Neural progenitor cell (in vitro differentiated cells): ENCODE results near the gene TIMM8A. TPM values are rescaled to one million over a fixed set of nuclear protein-coding genes. Genes with fewer than 3 reads are reported as not detected.
"Not testable (repeated sequence)": the region's sequence is repeated elsewhere in the genome, so short reads cannot be mapped to it uniquely, and the experiment has no call there.

Experiments
- DNase-seq: peaks from one replicate; pipeline ENCODE4 v3.0.0-alpha.2; 2016; ENCODE audit warnings: low spot score
- H2AFZ ChIP-seq: fragments of 200-600 bp; sonication (generic); replicated peaks from 2 replicates; pipeline ENCODE4 v1.6.1; 2016; ENCODE audit warnings: antibody characterized with exemption
- H3F3A ChIP-seq: fragments of 200-600 bp; sonication (generic); 2 replicates; pipeline ENCODE4 v1.6.1; 2016; ENCODE audit warnings: antibody characterized with exemption, low read depth
- H3K27ac ChIP-seq: fragments of 200-600 bp; sonication (generic); 2 replicates; pipeline ENCODE4 v1.5.1; 2016; ENCODE audit warnings: mild to moderate bottlenecking
- H3K27me3 ChIP-seq: fragments of 200-600 bp; sonication (generic); 2 replicates; pipeline ENCODE4 v1.6.1; 2016; ENCODE audit warnings: mild to moderate bottlenecking, moderate library complexity
- H3K36me3 ChIP-seq: fragments of 200-600 bp; sonication (generic); 2 replicates; pipeline ENCODE4 v1.5.1; 2016
- H3K4me1 ChIP-seq: fragments of 200-600 bp; sonication (generic); 2 replicates; pipeline ENCODE4 v1.6.1; 2016; ENCODE audit warnings: mixed run types
- H3K4me2 ChIP-seq: fragments of 200-600 bp; sonication (generic); 2 replicates; pipeline ENCODE4 v1.6.1; 2016
- H3K4me3 ChIP-seq: fragments of 200-600 bp; sonication (generic); 2 replicates; pipeline ENCODE4 v1.5.1; 2016
- H3K79me2 ChIP-seq: fragments of 200-600 bp; sonication (generic); 2 replicates; pipeline ENCODE4 v1.6.1; 2016; ENCODE audit warnings: low read depth
- H3K9ac ChIP-seq: fragments of 200-600 bp; sonication (generic); 2 replicates; pipeline ENCODE4 v1.6.1; 2016
- H3K9me3 ChIP-seq: fragments of 200-600 bp; sonication (generic); 2 replicates; pipeline ENCODE4 v1.5.1; 2016; ENCODE audit warnings: low read depth
- H4K20me1 ChIP-seq: fragments of 200-600 bp; sonication (generic); 2 replicates; pipeline ENCODE4 v1.6.1; 2016; ENCODE audit warnings: low read depth
- H3K27ac Mint-ChIP-seq: 3 replicates; pipeline ENCODE4 v1.8.0; 2021; ENCODE audit warnings: mixed read lengths
- H3K27me3 Mint-ChIP-seq: 2 replicates; pipeline ENCODE4 v1.8.0; 2022; ENCODE audit warnings: low read depth, mild to moderate bottlenecking, inconsistent platforms, moderate library complexity, mixed read lengths; ENCODE audit not compliant: insufficient read depth
- H3K36me3 Mint-ChIP-seq: 3 replicates; pipeline ENCODE4 v1.8.0; 2021; ENCODE audit warnings: mixed read lengths
- H3K4me1 Mint-ChIP-seq: 3 replicates; pipeline ENCODE4 v1.8.0; 2021; ENCODE audit warnings: mixed read lengths
- H3K4me3 Mint-ChIP-seq: 3 replicates; pipeline ENCODE4 v1.8.0; 2021; ENCODE audit warnings: mild to moderate bottlenecking, moderate library complexity, mixed read lengths
- H3K9me3 Mint-ChIP-seq: 3 replicates; pipeline ENCODE4 v1.8.0; 2020; ENCODE audit warnings: mixed read lengths
- CTCF ChIP-seq: fragments of 200-600 bp; sonication (generic); IDR thresholded peaks from 2 replicates; pipeline ENCODE4 v1.5.1; 2017; ENCODE audit warnings: antibody characterized with exemption, mild to moderate bottlenecking
- EZH2 ChIP-seq: fragments of 200-600 bp; sonication (generic); IDR thresholded peaks from 2 replicates; pipeline ENCODE4 v1.6.1; 2017; ENCODE audit warnings: antibody characterized with exemption, mild to moderate bottlenecking, moderate library complexity
- EZH2phosphoT487 ChIP-seq: fragments of 200-600 bp; sonication (generic); IDR thresholded peaks from 2 replicates; pipeline ENCODE4 v1.6.1; 2017; ENCODE audit warnings: antibody characterized with exemption
- total RNA-seq: library from RNA; depleted of rRNA; stranded (reverse); fragments of >200 nt; gene quantifications from 2 replicates; pipeline ENCODE4 v1.2.3, GENCODE V29; 2015; ENCODE audit warnings: low replicate concordance

Gene TIMM8A
- total RNA-seq, 1 donor from 2014 or later: 9.5 TPM

GRCh38 chrX:101347859-101348451, 587 bp downstream of the TIMM8A start:
- H3K9me3 ChIP-seq: no peaks in the 10 kb centered on the region
- peaks cover 17% of the 10 kb centered on the region for H3K4me1 Mint-ChIP-seq

DNA sequence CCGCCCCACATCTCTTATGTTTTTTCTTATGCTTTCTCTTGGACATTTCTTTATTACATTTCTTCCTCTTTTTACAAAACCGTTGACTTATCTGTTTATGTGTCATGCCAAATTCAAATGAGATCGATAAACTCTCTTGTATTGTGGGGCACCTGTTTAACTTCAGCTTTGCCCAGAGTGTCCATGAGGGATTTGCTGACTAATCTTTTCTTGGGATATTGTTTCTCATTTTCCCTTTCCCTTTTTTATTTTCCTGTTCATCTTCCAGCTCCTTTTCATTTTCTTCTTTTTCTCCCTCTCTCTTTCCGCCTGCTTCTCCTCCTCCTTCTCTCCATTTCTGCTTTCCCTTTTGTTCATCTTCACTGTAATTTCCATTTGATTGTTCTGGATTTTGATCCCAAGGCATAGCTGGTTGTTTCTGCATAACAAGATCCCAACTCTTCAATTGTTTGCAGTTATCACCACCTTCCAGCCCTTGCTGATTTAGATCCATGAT, 10.7 kb downstream of the TIMM8A start:
- no peak overlapping the region for H3K9ac ChIP-seq
- Mint-ChIP-seq H3K9me3 (peaks cover 5% of the 10 kb centered on the region), H3K4me1 (no peaks in the 10 kb centered on the region), H3K4me3 (no peak overlapping the region), H3K36me3 (no peaks in the 10 kb centered on the region), H3K27ac (no peak overlapping the region), H3K27me3 (no peaks in the 10 kb centered on the region)
- no peak overlapping the region for H3K27ac ChIP-seq
- DNase-seq: no peak
- H3F3A ChIP-seq: peaks cover 5% of the 10 kb centered on the region
- H3K36me3 ChIP-seq: no peaks in the 10 kb centered on the region
- H3K79me2 ChIP-seq: no peaks in the 10 kb centered on the region
- no peaks in the 10 kb centered on the region for H3K27me3 ChIP-seq
- no peak overlapping the region for H3K4me2 ChIP-seq
- no peaks in the 10 kb centered on the region for H3K4me1 ChIP-seq
- H4K20me1 ChIP-seq: no peaks in the 10 kb centered on the region
- H3K4me3 ChIP-seq: no peak overlapping the region
- peaks cover 9% of the 10 kb centered on the region for H3K9me3 ChIP-seq
- no peak for TF ChIP-seq EZH2phosphoT487
- no peak for TF ChIP-seq CTCF
- TF ChIP-seq EZH2: no peak
- no peak overlapping the region for H2AFZ ChIP-seq

More at GRCh38 chrX:101347859-101348451, 587 bp downstream of the TIMM8A start:
- H3K9me3 Mint-ChIP-seq: no peaks in the 10 kb centered on the region
- peak overlapping the region; percentile 92 for H2AFZ ChIP-seq
- peaks cover 9% of the 10 kb centered on the region for H3K4me1 ChIP-seq
- peak overlapping the region; percentile 90 for H3K4me3 Mint-ChIP-seq
- TF ChIP-seq CTCF: no peak
- no peak for TF ChIP-seq EZH2phosphoT487
- TF ChIP-seq EZH2: no peak
- no peaks in the 10 kb centered on the region for H3F3A ChIP-seq
- no peak for DNase-seq
- no peak overlapping the region for H3K27ac Mint-ChIP-seq
- no peaks in the 10 kb centered on the region for H3K36me3 Mint-ChIP-seq
- no peaks in the 10 kb centered on the region for H3K36me3 ChIP-seq
- no peaks in the 10 kb centered on the region for H4K20me1 ChIP-seq
- peaks cover 36% of the 10 kb centered on the region for H3K79me2 ChIP-seq
- H3K27ac ChIP-seq: no peak overlapping the region
- no peaks in the 10 kb centered on the region for H3K27me3 ChIP-seq
- peak overlapping the region; percentile 78 for H3K4me2 ChIP-seq
- no peaks in the 10 kb centered on the region for H3K27me3 Mint-ChIP-seq
- peak overlapping the region; percentile 73 for H3K4me3 ChIP-seq
- peak overlapping the region; percentile 68 for H3K9ac ChIP-seq

DNA sequence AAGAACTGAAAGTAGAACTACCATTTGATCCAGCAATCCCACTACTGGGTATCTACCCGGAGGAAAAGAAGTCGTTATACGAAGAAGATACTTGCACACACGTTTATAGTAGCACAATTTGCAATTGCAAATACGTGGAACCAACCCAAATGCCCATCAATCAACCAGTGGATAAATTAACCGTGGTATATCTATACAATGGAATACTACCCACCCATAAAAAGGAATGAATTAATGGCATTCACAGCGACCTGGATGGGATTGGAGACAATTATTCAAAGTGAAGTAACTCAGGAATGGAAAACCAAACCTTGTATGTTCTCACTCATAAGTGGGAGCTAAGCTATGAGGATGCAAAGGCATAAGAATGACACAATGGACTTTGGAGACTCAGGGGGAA, 14.2 kb downstream of the TIMM8A start:
- H3K4me1 Mint-ChIP-seq, H3K4me1 ChIP-seq, H3K4me3 ChIP-seq, H3K27me3 Mint-ChIP-seq, H4K20me1 ChIP-seq, H3K36me3 ChIP-seq, H3K9me3 ChIP-seq, H3K27me3 ChIP-seq, H3K27ac Mint-ChIP-seq, H3F3A ChIP-seq, H3K4me2 ChIP-seq, H3K4me3 Mint-ChIP-seq, H3K79me2 ChIP-seq, H3K36me3 Mint-ChIP-seq, H3K9ac ChIP-seq, H2AFZ ChIP-seq, H3K27ac ChIP-seq, DNase-seq: not testable (repeated sequence)
- H3K9me3 Mint-ChIP-seq: peaks cover 12% of the 10 kb centered on the region

GRCh38 chrX:101326600-101326999, 21.9 kb downstream of the TIMM8A start:
- H3K27ac ChIP-seq, H3K36me3 ChIP-seq, H3F3A ChIP-seq, H3K4me1 Mint-ChIP-seq, H3K4me2 ChIP-seq, H3K4me3 Mint-ChIP-seq, H3K9me3 ChIP-seq, DNase-seq, H3K79me2 ChIP-seq, H3K27ac Mint-ChIP-seq, H3K27me3 ChIP-seq, H3K27me3 Mint-ChIP-seq, H3K4me1 ChIP-seq, H2AFZ ChIP-seq, H3K4me3 ChIP-seq, H4K20me1 ChIP-seq, H3K9ac ChIP-seq, H3K36me3 Mint-ChIP-seq: not testable (repeated sequence)
- H3K9me3 Mint-ChIP-seq: peaks cover 18% of the 10 kb centered on the region
